ENCODE results near the gene TRA2B. TPM values are rescaled to one million over a fixed set of nuclear protein-coding genes. Genes with fewer than 3 reads are reported as not detected.

Gene TRA2B
- total RNA-seq, 4 donors from 2014 or later = 117 to 217 (median 144) TPM

DNA sequence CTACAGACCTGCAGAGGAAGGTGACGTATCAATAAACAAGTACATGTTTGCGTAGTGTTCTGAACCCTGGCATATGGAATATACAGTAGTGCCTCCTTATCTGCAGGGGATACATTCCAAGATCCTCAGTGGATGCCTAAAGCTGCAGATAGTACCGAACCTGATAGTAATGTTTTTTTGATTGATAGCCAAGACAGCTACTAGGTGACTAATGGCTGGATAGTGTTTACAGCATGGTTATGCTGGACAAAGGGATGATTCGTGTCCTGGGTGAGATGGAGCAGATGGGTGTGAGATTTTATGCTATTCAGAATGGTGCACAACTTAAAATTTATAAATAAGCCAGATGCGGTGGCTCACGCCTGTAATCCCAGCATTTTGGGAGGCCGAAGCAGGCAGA, 57.2 kb downstream of the TRA2B start:
- TF ChIP-seq, protein P1, sequence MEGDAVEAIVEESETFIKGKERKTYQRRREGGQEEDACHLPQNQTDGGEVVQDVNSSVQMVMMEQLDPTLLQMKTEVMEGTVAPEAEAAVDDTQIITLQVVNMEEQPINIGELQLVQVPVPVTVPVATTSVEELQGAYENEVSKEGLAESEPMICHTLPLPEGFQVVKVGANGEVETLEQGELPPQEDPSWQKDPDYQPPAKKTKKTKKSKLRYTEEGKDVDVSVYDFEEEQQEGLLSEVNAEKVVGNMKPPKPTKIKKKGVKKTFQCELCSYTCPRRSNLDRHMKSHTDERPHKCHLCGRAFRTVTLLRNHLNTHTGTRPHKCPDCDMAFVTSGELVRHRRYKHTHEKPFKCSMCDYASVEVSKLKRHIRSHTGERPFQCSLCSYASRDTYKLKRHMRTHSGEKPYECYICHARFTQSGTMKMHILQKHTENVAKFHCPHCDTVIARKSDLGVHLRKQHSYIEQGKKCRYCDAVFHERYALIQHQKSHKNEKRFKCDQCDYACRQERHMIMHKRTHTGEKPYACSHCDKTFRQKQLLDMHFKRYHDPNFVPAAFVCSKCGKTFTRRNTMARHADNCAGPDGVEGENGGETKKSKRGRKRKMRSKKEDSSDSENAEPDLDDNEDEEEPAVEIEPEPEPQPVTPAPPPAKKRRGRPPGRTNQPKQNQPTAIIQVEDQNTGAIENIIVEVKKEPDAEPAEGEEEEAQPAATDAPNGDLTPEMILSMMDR (IDR thresholded peaks at IDR 0.05) = no peak
- no peak for TF ChIP-seq POLR2A (IDR thresholded peaks at IDR 0.05)
- Histone ChIP-seq H3K27me3 (no peaks in the 10 kb centered on the region), H3K36me3 (no peaks in the 10 kb centered on the region), H3K27ac (no peak overlapping the region), H3K4me1 (no peaks in the 10 kb centered on the region), H3K9me3 (no peaks in the 10 kb centered on the region), H3K4me3 (no peak overlapping the region)
- DNase-seq = no peak

DNA sequence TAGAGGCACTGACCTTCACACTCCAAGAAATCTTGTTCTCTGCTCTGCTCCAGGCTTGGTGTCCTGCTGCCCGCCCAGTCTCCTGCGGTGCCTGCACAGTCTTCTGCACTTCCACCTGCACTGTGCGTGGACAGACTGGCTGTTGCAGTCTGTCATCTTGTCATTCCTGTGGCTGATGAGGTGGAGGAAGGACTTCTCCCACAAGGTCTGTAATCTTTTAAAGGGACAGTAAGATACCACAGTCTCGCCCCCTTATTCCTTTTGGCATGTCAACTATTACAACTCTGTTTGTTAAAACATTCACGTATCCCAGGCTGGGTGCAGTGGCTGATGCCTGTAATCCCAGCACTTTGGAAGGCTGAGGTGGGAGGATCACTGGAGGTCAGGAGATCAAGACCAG, 58.9 kb downstream of the TRA2B start:
- Histone ChIP-seq H3K27me3 (no peaks in the 10 kb centered on the region), H3K4me1 (no peaks in the 10 kb centered on the region), H3K4me3 (no peak overlapping the region), H3K27ac (no peak overlapping the region), H3K36me3 (no peaks in the 10 kb centered on the region), H3K9me3 (no peaks in the 10 kb centered on the region)
- no peak for DNase-seq
- no peak for TF ChIP-seq POLR2A (IDR thresholded peaks at IDR 0.05)
- TF ChIP-seq, protein P1 (IDR thresholded peaks at IDR 0.05) = no peak

DNA sequence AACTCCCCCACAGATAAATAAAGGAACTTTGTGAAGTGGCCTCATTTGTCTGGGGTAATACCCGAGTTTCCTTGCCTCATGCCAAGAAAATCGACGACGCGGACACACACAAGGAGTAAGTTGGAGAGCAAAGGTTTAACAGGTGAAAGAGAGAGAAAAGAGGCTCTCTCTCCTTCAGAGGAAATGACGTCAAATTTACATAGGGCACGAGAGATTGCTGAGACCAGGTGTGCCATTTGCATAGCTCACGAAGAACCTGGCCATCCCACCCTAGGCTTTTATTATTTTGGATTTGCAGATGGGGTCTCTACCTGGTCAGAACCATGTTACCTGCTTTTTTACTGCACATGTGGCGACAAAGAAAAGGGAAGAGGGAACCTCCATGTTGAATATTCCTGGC, 63.7 kb downstream of the TRA2B start:
- H3K27me3 ChIP-seq = no peaks in the 10 kb centered on the region
- no peaks in the 10 kb centered on the region for H3K4me1 ChIP-seq
- no peak overlapping the region for H3K4me3 ChIP-seq
- H3K36me3 ChIP-seq = no peaks in the 10 kb centered on the region
- no peak overlapping the region for H3K27ac ChIP-seq
- no peak for DNase-seq
- no peaks in the 10 kb centered on the region for H3K9me3 ChIP-seq
- TF ChIP-seq, protein P1 (IDR thresholded peaks at IDR 0.05) = no peak
- TF ChIP-seq POLR2A (IDR thresholded peaks at IDR 0.05) = no peak

DNA sequence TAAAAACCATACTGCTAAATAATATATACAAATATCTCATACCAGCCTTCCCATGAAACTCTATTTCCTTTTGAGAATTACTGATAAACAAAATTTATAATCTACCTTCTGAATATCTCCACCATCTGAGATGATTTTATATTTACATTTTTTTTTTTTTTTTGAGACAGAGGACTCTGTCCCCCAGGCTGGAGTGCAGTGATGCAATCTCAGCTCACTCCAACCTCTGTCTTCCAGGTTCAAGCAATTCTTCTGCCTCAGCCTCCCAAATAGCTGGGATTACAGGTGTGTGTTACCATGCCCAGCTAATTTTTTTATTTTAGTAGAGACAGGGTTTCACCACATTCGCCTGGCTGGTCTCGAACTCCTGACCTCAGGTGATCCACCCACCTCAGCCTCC, 70.2 kb downstream of the TRA2B start:
- Histone ChIP-seq H3K4me3 (no peak overlapping the region), H3K9me3 (no peaks in the 10 kb centered on the region), H3K4me1 (peaks cover 0 to 6% (median 0%) of the 10 kb centered on the region in 4 donors), H3K36me3 (no peaks in the 10 kb centered on the region), H3K27me3 (no peaks in the 10 kb centered on the region), H3K27ac (peak overlapping the region in 2 of 4 donors; percentile 77 to 89)
- TF ChIP-seq, protein P1 (IDR thresholded peaks at IDR 0.05) = no peak
- TF ChIP-seq POLR2A (IDR thresholded peaks at IDR 0.05) = no peak
- DNase-seq = no peak

DNA sequence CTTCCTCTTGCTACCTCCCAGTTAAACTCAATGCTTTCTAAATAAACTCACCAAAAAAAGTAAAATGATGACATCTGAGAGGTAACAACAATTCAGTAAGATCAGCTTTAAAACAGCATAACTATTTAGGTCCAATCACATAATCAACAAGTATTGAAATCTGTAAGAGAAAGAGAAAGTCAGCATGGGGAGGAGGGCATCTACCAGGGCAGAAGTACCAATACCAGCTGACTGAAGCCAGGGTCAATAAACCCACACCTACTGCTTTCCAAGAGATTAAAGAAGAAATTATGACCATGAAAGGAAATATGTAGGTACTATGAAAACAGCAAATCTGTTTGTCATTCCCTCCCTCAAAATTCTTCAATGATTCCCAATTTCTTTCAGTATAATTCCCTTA, 70.8 kb downstream of the TRA2B start:
- Histone ChIP-seq H3K27me3 (no peaks in the 10 kb centered on the region), H3K4me1 (peaks cover 0 to 6% (median 0%) of the 10 kb centered on the region in 4 donors), H3K9me3 (no peaks in the 10 kb centered on the region), H3K36me3 (no peaks in the 10 kb centered on the region), H3K4me3 (peak overlapping the region in 1 of 4 donors; percentile 29), H3K27ac (peak overlapping the region in 2 of 4 donors; percentile 77 to 89)
- TF ChIP-seq, protein P1 (IDR thresholded peaks at IDR 0.05) = no peak
- DNase-seq = no peak

DNA sequence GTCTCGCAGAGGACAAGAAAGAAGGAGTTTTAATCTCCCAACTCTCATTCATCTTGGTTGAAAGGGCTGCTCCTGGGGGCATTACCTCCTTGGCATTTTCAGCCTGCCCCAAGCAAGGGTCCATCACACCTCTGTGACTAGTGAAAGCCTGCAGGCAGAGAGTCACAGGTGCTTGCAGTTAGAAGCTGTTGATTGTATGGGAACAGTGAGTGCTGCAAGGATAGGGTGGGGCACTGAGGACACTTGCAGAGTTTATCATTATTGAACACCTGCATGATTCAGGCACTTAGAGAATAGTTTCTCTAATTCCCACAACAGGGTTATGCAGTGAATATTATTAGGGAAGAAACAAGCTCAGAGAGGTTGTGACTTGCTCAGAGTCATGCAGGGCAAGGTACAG, 71.3 kb downstream of the TRA2B start:
- Histone ChIP-seq H3K27ac (peak overlapping the region in 3 of 4 donors; percentile 63 to 89 (median 77)), H3K4me3 (peak overlapping the region in 1 of 4 donors; percentile 29)

More for the DNA sequence above, 71.3 kb downstream of the TRA2B start:
- DNase-seq = peak in 2 of 3 donors; percentile 54 to 80
- Histone ChIP-seq H3K4me1 (peaks cover 0 to 6% (median 0%) of the 10 kb centered on the region in 4 donors), H3K9me3 (no peaks in the 10 kb centered on the region), H3K27me3 (no peaks in the 10 kb centered on the region), H3K36me3 (no peaks in the 10 kb centered on the region)
- TF ChIP-seq POLR2A (IDR thresholded peaks at IDR 0.05) = peak in 1 of 2 donors; percentile 37
- TF ChIP-seq, protein P1 (IDR thresholded peaks at IDR 0.05) = peak in 2 of 6 experiments; percentile 6 to 10

Data from Peyer's patch (tissue), 4 donors.